GM04503 (cell line): ENCODE data around the gene RSPH4A.
"Not testable (repeated sequence)": the region's sequence is repeated elsewhere in the genome, so short reads cannot be mapped to it uniquely, and the experiment has no call there.

Experiments used
- DNase-seq: peaks from one replicate; pipeline ENCODE4 v3.0.0-alpha.2; 2012; ENCODE audit warnings: low read depth

Gene RSPH4A

DNA sequence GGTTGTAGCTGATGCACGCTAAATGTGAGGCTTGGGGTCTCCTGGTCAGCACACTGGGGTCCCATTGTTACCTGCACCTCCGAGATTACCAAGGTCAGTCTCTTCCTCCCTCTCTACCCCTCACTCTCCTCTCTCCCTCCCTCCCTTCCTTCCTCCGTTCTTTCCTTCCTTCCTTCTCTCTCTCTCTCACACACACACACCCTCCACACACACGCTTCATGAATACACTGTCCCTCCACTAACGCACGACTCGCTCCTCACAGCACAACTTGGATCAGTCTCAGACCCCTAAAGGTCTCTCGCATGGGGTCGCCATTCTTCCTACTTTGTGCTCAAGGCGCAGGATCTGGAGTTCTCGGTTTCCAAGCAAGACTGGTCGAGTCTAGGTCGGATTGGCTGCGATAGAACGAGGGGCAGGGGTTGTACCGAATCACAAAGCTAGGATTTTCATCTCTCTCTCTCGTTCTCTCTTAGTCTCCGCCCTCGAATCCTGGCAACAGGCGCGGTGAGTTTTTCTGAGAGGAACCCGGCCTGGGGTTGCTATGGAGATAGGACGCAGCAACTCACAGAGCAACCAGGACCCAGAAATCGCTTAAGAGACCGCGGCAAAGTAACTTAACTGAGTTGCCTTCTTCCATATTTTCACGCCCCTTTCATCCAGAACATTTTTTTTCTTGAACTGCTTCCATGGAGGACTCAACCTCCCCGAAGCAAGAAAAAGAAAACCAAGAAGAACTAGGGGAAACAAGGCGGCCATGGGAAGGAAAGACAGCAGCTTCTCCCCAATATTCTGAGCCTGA is at the start of gene RSPH4A:
Gene RSPH4A, plus strand, starts transcription at position 543 of the 800 bp plus-strand sequence. Its CDS starts 145 bp downstream, at position 688.
- DNase-seq, result peak; percentile 89

DNA sequence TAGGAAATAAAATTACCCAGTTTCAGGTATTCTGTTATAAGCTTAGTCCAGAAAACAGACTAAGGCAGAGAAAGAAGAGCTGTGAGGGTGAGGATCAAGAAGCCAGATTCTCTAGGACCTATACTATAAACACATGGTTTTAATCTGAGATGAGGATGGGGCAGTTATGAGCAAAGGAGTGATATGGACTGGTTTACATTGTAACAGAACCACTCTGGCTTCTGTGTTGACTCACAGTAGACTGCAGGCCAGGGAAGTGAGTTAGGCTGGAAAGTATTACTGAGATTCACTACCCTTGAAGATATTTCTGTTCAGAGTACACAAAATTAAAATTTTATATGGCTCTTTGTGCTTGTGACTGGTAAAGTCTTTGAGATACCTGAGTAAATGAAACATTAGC is 48.2 kb upstream of the RSPH4A start:
- no peak for DNase-seq

DNA sequence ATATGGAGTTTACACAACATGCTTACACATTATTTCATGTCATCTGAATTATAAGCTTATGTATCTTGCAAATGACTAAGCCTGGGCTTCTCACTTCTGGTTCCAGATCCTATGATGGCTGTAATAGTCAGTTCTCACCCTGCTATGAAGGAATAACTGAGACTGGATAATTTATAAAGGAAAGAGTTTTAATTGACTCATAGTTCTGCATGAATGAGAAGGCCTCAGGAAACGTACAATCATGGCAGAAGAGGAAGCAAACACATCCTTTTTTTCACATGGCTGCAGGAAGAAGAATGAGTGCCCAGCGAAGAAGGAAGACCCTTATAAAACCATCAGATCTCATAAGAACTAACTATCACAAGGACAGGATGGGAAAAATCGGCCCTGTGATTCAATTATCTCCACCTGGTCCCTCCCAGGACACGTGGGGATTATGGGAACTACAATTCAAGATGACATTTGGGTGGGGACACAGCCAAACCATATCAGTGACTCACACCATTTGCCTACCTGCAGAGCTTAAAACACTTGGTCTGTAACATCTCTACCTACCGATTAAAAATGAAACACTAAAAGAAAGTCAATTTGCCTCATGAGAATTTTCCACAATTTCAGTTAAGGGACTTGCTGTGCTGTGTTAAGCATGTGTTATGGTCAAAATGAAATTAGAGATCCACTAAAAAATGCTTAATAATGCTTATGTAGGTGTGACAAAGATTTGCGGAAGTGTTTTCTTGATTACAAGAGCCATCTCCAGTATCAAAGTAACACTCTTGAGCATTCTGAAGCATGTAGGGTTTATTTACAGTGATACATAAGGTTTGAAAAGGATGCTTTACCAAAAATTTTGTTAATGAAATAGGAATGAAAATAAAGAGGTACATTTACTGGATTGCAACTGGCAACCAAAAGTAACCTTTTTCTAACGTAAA is 47.2 kb upstream of the RSPH4A start:
- DNase-seq, result no peak

DNA sequence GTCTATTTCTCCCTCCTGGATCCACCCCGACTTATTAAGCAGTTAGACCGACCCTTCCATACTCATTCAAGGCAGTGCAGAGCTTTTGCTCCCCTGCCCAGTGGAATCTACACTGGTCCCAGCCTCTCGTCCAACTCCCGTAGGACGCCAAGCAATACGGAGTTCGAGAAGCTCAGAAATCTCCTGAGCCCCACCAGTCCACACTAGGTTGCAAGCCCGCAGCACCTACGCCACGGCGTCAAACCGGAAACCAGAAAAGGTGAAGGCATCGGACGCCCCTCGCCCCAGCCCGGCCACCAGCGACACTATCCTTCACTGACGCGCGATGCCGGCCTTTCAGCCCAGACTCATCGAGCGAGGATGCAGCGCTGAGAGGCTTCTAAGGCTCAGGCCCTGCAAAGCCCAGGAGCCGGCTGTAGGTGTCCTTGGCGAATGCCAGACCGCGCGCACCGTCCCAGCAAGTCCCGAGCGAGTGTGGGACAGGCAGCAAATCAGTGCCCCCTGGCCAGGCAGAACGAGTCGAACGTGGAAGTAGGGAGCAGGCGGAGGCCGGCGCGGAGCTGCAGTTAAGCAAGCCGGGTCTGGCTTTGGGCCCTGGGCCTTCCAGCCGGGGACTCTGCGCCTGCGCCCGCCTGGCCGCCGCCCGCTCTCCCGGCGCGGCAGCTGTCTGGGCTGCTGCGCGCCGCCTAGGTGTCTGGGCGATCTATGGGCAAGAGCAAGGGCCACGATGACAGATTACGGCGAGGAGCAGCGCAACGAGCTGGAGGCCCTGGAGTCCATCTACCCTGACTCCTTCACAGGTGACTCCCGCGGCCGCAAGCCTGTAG is 45.2 kb upstream of the RSPH4A start, which contains the start of gene RWDD1:
Gene RWDD1, plus strand, starts transcription at position 649 of the 827 bp plus-strand sequence. Its CDS starts 79 bp downstream, at position 728.
- DNase-seq, result peak; percentile 96

DNA sequence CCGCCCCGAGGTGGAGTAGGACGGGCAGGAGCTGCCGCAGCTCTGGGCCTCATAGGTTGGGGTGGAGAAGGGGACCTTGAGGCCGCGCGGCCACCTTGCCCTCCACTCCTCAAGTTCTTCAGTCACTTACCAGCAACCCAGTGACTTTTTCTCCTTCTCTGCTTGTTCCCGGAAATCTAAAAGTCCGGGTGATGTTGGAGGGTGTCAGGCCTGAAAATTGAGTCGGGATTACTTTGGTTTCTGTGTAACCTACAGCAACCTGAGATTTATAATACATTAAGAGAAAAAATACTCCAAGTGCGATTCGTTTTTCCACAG is 44.6 kb upstream of the RSPH4A start:
- no peak for DNase-seq

DNA sequence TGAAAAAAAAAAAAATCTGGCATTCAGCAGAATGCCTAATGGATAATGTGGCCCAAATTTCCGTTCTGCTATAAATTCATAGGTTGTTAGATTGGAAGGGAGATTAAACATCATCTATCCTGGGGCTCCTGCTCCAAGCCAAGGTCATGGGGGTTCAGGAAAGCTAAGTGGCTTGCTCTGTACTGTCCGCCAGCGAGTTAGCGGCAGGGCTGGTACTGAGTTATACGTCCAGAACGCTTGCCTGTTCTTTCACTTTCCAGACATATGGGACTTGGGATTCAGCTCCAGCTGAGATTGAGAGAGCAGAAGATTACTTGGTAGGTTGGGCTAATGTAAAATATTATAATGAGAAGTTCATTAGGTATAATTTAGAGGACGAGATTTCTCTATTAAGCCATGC is 44.1 kb upstream of the RSPH4A start:
- no peak for DNase-seq

DNA sequence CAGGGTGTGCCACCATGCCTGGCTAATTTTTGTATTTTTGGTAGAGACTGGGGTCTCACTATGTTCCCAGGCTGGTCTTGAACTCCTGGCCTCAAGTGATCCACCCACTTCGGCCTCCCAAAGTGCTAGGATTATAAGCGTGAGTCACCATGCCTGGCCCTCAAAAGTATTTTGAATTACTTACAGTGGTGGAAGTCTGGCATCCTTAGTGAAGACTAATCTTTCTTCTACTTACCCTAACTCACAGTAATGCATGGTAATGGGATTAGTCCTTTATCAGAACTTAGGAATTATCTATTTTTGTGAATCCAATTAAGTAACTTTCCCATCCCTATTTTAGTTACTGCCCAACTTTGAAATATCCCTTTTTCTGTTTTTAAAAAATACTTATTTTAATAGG is 41.1 kb upstream of the RSPH4A start:
- no peak for DNase-seq

DNA sequence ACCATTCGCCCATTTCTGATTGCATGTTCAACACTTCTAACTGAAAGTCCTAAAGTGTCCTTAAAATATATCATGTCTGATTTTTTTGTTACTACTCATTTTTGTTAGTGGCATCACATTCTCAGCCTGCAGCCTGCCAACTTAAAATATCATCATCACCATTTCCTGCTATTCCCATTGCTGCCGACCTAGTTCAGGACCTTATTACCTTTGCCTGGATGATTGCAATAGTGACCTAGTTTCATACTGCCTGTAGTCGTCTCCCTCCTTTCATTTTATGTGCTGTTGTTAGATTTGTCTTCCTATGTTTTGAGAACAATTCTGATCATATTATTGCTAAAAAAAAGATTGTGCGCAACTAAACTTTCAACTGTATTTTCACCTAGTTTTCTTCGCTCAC is 38.8 kb upstream of the RSPH4A start:
- no peak for DNase-seq

DNA sequence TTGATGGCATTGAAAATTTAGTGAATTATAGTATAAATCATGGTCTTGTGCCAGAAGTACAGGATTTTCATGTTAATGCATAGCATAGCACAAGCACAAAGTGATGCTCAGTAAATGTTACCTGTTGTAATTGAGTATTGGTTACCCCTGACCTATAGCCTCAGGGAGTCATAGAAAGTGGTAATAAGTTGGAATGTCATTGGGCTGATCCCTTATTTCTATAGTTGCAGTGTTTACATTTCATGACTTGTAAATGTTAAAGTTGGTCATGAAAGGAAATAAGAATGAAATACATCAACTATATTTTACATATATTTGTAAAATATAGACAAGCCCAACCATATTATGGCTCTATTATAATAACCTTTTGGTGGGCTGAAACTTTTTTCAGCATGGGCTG is 37.9 kb upstream of the RSPH4A start:
- DNase-seq, result no peak

DNA sequence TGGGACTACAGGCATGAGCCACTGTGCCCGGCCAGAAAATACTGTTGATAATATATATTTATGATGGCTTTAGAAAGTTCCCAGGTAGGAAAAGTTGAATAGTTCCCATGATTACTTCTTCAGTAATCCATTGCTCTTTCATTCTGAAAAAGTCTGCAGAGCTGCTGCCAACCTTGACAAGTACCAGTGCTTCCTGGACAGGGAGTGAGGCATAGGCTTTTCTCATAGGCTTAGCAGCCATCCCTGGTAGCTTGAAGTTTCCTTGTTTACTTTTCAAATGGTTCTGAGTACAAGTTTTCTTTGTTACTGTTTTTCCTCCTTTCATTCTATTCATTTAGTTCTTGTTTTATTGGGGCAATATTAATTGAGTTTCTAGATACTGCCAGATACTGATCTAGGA is 37.1 kb upstream of the RSPH4A start:
- no peak for DNase-seq

DNA sequence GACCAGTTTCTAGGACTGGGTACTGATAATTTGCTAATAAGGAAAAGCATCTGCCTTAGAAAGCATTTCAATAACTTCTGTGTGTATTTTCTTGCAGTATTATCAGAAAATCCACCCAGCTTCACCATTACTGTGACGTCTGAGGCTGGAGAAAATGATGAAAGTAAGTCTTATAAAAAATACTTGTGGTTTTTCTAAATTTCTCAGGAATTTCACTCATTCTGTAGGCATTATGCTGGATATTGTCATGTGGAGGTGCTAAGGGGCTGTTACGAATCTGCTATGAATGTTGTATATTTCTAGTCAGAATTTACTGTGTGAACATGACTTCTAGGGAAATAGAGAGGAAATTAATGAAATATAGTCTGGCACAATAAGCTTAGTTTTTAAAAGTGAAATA is 36.1 kb upstream of the RSPH4A start:
- DNase-seq, result no peak

DNA sequence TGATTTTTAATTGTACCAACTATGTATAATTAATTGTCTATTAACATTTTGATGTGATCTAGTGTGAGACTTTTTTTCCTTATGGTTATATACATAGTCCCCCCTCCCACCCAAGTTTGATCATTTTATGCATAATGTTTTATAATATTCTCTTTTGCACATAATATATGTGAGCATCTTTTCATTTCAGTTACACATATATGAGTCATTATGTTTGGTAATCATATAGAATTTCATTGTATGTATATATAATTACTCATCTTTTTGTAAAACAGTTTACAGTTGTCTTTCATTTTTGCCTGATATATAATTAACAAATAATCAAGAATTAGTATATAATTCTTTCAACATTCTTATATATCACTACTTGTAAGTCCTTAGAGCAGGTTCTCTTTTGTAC is 30.0 kb upstream of the RSPH4A start:
- no peak for DNase-seq

DNA sequence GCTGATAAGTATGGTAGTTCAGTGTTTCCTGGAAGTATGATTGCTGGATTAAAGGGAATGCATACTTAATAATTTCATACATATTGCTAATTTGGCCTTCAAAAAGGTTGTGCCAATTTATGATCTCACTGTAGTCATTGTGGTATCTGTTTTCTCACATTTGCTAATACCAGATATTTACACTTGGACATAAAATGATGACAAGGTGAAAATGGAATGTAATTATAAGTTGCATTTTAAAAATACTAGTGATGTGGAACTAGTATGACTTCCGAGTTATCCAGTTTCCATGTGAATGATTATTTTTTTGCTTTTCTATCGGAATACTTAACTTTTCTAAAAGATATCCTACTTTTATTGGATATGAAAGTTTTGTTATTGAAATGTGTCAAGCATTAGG is 29.5 kb upstream of the RSPH4A start:
- no peak for DNase-seq

DNA sequence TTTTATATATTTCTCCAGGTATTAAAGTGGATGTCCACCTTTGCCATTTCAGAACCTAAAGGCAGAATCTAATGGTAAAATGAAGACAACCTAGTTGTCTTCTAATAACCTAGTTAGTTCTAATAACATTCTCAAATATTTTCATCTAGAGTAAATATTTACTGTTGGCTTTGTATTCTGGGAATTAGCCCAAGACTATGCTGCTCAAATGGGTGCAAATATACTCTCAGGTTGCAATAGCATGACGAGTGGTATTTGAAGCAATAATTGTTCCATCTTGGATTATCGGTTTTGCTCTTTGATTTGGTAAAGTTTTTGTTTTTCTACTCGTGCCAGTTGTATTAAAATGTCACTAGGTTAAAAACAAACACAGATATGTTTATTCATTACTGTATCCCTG is 21.0 kb upstream of the RSPH4A start:
- DNase-seq, result no peak

DNA sequence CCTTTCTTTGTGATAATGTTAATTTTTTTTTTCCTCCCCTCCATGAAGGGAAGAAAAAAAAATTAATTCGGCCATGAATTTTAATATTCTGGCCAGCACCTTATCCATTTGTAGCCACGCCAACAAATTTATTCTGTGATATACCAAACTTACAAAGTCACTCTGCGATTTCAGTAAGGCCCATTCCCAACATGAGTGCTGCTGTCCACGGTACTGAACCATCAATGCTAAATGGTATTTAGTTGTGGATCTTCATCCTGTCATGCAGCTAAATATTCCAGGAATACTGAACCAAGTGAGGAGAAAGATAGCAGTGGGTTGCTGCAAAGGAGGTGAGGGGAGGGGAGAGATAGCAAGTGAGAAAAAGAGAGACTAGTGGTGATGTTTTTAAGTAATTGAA is 19.5 kb upstream of the RSPH4A start:
- DNase-seq, result no peak

DNA sequence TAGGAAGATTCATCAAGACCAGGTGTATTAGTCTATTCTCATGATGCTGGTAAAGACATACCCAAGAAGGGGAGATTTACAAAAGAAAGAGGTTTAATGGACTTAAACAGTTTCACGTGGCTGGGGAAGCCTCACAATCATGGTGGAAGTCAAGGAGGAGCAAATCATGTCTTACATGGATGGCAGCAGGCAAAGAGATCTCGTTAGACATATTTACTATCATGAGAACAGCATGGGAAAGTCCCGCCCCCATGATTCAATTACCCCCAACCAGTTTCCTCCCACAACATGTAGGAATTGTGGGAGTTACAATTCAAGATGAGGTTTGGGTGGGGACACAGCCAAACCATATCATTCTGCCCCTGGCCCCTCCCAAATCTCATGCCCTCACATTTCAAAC is 12.4 kb upstream of the RSPH4A start:
- not testable (repeated sequence) for DNase-seq

DNA sequence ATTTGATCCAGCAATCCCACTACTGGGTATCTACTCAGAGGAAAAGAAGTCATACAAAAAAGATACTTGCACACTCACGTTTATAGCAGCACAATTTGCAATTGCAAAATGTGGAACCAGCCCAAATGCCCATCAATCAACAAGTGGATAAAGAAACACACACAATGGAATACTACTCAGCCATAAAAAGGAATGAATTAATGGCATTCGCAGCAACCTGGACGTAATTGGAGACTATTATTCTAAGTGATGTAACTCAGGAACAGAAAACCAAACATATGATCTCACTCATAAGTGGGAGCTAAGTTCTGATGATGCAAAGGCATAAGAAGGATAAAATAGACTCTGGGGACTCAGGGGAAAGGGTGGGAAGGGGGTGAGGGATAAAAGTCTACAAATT is 11.4 kb upstream of the RSPH4A start:
- not testable (repeated sequence) for DNase-seq

DNA sequence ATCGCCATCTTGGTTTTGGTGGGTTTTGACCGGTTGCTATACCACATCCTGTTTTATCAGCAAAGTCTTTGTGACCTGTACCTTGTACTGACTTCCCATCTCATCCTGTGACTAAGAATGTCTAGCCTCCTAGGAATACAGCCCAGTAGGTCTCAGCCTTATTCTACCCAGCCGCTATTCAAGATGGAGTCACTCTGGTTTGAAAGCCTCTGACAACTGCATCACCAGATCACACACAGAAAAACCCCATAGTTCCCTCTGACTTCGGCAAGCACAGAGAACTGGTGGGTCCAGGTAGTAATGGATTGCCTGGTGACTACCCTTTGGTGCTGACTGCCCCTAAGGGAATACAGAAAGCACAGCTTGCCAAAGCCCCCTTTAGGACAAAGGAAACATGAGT is 10.3 kb upstream of the RSPH4A start:
- no peak for DNase-seq

DNA sequence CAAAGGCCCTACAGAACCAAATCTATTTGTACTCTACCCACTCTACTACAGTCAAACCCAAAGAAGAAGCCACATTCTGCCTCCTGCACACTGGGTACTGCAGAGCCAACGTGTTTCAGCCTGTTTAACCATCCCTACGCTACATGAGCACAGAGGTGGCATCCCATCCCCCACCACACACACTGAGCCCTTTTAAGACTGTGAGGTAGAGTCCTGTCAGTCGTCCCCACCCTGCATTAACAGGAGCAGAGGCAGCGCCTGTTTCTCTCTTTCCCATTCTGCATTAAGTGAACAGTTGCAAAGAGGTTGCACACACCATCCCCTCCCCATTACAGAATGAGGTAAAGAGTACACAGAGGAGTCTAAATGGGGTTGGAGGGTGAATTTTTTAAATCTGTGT is 5.2 kb upstream of the RSPH4A start:
- no peak for DNase-seq

DNA sequence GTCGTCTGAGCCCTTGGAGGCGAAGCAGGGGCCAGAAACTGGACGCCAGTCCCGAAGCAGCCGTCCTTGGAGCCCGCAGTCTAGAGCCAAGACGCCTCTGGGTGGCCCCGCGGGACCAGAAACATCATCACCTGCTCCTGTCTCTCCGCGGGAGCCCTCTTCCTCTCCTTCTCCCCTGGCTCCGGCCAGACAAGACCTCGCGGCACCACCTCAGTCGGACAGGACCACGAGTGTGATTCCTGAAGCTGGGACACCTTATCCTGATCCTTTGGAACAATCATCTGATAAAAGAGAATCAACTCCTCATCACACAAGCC is 416 bp downstream of the RSPH4A start:
- DNase-seq, result no peak

DNA sequence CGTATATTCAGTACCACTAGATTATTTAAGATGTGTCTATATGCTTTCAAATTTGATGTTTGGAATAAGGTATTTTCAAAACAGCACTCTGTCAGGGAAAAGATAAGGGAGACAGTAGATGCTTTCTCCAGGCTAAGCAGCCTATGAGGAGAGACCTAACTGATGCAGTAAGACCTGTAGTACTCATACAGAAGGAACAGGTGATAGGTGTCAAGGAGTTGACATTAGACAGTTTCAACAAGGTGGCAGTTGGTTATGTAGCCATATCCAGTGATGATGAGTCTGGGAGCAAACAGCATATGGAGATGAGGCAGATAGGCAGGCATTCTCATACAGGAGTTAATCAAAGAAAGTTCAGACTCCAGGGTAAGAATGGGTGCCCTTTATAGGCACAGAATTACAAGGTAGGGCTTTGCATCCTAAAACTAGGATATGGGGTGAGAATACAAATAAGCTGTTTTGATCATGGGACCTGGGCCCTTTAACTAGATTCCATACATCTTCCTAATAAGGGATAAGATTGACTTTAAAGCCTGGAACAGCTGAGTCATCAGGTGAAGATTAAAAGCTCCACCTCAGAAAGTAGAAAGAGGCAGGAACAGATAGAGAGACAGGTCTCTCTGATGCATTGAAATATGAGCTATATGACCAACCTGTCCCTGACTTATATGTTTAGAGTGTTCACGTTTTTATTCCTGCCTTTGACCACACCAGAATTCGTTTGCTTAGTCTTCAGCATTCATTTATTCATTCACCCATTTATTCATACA is 7.9 kb downstream of the RSPH4A start:
- no peak for DNase-seq

DNA sequence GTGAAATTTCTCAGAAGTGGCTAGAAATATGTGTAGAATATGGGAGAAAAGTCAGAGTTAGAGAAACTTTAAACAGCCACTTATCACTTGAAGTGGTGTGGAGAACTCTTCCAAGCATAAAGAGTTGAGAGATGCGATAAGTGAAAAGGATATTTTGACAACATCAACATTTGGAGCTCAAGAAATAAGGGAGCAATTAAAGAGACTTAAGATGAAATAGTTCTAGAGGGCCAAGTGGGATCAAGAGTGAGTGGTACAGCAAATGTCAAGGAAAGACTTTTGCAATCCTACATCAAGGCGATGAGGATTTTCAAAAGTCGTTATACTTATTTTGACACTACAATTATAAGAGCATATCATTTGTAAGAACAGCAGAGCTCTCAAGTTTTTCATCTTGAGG is 9.6 kb downstream of the RSPH4A start:
- no peak for DNase-seq
